ENCODE data around the gene CNDP1.
"Not testable (repeated sequence)": the region's sequence is repeated elsewhere in the genome, so short reads cannot be mapped to it uniquely, and the experiment has no call there.

Gene CNDP1

DNA sequence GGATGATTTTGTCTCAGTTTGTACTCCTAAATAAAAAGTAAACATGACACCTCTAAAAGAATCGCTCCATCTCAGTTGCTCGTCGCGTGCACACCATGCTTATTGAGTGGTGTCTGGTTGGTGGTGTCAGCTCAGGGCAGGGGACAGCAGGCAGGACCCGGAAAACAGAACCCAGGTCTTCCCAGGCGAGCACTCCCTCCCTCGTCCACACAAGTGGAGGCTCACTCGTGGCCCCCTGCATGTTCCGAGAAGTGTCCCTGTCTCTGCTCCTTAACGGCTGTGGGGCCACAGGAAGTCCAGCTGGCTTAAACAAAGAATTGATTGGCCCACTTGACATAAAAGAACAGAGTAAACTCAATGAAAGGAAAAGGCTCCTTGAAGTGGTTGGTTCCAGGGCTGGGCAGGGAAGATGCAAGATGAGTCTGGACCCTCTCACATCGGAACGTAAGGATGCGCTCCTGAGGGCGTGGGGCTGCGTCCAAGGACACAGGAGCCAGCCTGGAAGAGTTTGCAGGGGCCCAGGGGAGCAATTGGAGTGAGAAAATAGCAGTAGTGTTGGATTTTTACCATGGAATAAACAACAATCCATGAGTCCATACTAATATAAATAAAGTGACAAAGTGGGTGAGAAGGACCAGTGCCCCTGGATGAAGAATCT lies 13.1 kb upstream of the CNDP1 start:
- no peak for DNase-seq
- no peaks in the 10 kb centered on the region for H3K9me3 ChIP-seq (ENCODE audit: severe bottlenecking)
- no peak overlapping the region for H3K4me3 ChIP-seq (ENCODE audit: low read depth, low read length)
- TF ChIP-seq, protein P1, sequence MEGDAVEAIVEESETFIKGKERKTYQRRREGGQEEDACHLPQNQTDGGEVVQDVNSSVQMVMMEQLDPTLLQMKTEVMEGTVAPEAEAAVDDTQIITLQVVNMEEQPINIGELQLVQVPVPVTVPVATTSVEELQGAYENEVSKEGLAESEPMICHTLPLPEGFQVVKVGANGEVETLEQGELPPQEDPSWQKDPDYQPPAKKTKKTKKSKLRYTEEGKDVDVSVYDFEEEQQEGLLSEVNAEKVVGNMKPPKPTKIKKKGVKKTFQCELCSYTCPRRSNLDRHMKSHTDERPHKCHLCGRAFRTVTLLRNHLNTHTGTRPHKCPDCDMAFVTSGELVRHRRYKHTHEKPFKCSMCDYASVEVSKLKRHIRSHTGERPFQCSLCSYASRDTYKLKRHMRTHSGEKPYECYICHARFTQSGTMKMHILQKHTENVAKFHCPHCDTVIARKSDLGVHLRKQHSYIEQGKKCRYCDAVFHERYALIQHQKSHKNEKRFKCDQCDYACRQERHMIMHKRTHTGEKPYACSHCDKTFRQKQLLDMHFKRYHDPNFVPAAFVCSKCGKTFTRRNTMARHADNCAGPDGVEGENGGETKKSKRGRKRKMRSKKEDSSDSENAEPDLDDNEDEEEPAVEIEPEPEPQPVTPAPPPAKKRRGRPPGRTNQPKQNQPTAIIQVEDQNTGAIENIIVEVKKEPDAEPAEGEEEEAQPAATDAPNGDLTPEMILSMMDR (IDR thresholded peaks at IDR 0.05; ENCODE audit: low read depth, low read length) = no peak
- peaks cover 53% of the 10 kb centered on the region for H3K36me3 ChIP-seq
- no peak overlapping the region for H3K27ac ChIP-seq
- no peaks in the 10 kb centered on the region for H3K27me3 ChIP-seq (ENCODE audit: insufficient read depth, low read depth, severe bottlenecking)

DNA sequence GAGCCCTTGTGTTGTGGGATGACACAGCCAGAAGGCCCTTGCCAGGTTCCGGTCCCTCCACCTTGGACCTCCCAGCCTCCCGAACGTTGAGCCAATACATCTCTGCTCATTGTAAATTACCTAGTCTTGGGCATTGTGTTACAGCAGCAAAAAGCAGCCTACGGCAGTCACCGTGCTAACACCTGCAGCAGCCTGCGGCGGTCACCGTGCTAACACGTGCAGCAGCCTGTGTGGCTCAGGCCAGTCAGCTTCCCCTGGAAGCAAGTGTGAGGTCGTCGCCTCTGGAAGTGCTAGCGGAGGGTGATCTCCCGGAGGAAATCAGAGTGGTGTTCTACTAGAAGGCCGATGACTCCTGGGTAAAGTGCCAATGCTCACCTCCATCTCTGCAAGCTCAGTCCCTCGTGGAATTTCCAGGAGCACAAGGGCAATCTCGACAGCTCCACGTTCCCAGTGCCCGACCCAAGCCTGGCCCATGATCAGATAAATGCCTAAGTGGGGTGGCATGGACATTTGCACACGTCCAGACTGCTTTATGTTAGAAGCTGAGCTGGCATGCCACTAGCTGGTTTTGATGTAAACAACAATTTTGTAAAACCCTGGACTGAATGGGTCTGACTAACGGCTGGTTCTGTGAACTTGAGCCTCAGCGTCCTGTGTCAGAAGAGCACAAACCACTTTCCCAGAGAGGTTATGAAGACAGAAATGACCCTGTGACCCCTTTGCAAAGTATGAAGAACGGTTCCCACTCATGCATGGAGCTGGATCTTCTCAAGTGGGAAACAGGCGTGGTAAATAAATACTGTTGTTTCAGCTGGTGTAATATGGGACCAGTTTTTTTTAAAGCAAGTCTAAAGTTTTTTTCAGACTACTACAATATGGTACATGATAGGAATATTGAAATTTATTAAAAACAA lies 11.4 kb upstream of the CNDP1 start:
- Histone ChIP-seq H3K27me3 (ENCODE audit: insufficient read depth, low read depth, severe bottlenecking) (no peaks in the 10 kb centered on the region), H3K36me3 (peaks cover 38% of the 10 kb centered on the region), H3K4me3 (ENCODE audit: low read depth, low read length) (no peak overlapping the region), H3K27ac (no peak overlapping the region), H3K9me3 (ENCODE audit: severe bottlenecking) (no peaks in the 10 kb centered on the region)
- no peak for DNase-seq
- TF ChIP-seq, protein P1 (IDR thresholded peaks at IDR 0.05; ENCODE audit: low read depth, low read length) = no peak

DNA sequence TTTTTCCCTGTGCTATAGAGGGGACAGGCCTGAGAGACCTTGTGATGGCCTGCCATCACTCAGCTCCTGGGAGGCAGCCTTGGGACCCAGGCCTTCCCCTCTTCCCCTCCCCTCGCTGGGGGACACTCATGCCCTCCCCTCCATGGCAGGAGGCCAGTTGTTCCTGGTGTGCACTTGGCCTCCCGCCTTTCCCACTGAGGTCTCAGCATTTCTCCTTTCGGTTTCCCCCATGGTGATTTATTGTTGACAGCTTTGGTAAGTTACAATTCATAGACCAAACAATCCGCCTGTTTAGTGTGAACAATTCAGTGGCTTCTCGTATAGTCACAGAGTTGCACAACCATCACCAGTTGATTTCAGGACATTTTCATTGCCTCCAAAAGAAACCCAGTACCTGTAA lies 10.2 kb upstream of the CNDP1 start:
- Histone ChIP-seq H3K4me3 (ENCODE audit: low read depth, low read length) (no peak overlapping the region), H3K27ac (no peak overlapping the region), H3K27me3 (ENCODE audit: insufficient read depth, low read depth, severe bottlenecking) (no peaks in the 10 kb centered on the region), H3K9me3 (ENCODE audit: severe bottlenecking) (no peaks in the 10 kb centered on the region), H3K36me3 (peaks cover 26% of the 10 kb centered on the region)
- TF ChIP-seq, protein P1 (IDR thresholded peaks at IDR 0.05; ENCODE audit: low read depth, low read length) = no peak
- DNase-seq = no peak

DNA sequence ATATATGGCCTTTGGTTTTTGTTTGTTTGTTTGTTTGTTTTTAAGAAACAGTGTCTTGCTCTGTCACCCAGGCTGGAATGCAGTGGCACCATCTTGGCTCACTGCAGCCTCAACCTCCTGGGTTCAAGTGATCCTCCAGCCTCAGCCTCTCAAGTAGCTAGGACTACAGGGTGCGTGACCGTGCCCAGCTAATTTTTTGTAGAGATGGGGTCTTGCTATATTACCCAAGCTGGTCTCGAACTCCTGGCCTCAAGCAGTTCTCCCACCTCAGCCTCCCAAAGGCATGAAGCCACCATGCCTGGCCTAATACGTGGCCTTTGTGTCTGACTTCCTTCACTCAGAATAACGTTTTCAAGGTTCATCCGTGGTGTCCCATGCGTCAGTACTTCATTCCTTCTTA lies 9.4 kb upstream of the CNDP1 start:
- DNase-seq; H3K9me3 ChIP-seq (ENCODE audit: severe bottlenecking); H3K4me3 ChIP-seq (ENCODE audit: low read depth, low read length); H3K27ac ChIP-seq; H3K27me3 ChIP-seq (ENCODE audit: insufficient read depth, low read depth, severe bottlenecking): not testable (repeated sequence)
- peaks cover 18% of the 10 kb centered on the region for H3K36me3 ChIP-seq

DNA sequence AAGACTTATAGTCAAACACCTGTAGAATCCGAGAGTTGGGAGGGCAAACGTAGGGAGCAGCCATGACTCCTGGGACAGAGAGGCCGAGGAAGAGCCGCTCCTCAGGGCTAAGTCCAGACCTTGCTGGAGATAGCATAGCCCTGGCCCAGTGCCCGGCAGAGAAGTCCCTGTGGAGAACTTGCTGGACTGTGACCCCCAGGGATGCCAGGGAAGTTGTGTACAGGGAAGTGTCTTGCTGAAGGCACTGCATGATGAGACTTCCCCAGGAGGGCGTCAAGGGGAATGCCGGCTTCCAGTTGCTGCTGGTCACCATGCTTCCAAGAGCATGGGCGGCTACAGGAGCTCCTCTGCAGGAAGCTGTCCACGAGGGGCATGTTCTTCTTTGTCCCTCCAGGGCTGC lies 8.6 kb upstream of the CNDP1 start:
- H3K9me3 ChIP-seq (ENCODE audit: severe bottlenecking) = no peaks in the 10 kb centered on the region
- H3K27ac ChIP-seq = no peak overlapping the region
- peaks cover 10% of the 10 kb centered on the region for H3K36me3 ChIP-seq
- no peak overlapping the region for H3K4me3 ChIP-seq (ENCODE audit: low read depth, low read length)
- H3K27me3 ChIP-seq (ENCODE audit: insufficient read depth, low read depth, severe bottlenecking) = no peaks in the 10 kb centered on the region
- TF ChIP-seq, protein P1 (IDR thresholded peaks at IDR 0.05; ENCODE audit: low read depth, low read length) = no peak
- no peak for DNase-seq

DNA sequence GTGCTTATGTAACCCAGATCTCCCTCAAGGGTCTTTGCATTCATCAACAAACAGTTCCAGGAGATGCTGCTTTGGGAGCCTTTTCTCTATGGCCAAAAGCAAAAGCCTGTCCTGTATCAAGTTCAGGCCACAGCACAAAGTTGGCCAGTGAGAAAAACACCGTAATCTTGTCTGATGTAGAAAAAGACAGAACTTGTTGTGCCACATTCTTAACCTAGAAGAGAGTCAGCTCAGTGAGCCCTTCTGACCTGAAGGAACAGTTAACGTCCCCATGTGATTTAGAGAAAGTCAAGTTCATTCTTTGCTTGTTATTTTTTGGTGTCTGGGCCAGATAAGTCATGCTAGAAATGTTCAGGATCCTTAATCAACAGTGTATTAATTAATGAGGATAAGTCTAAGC lies 7.8 kb upstream of the CNDP1 start:
- Histone ChIP-seq H3K36me3 (peaks cover 3% of the 10 kb centered on the region; the same call in 1 of the 2 replicates), H3K4me3 (ENCODE audit: low read depth, low read length) (no peak overlapping the region), H3K9me3 (ENCODE audit: severe bottlenecking) (no peaks in the 10 kb centered on the region), H3K27me3 (ENCODE audit: insufficient read depth, low read depth, severe bottlenecking) (no peaks in the 10 kb centered on the region), H3K27ac (no peak overlapping the region)
- TF ChIP-seq, protein P1 (IDR thresholded peaks at IDR 0.05; ENCODE audit: low read depth, low read length) = no peak
- no peak for DNase-seq

Data from WERI-Rb-1 (cell line).